Stimulated activated naive B cell treated with anti-CD40 and anti-IgM and Interleukin-4, amounts not matched to agents 10 μg/mL and 1 μg/mL and 100 μg/mL, for 72 hours (primary cell): ENCODE results near the gene ATAD1.
"Not testable (repeated sequence)": the region's sequence is repeated elsewhere in the genome, so short reads cannot be mapped to it uniquely, and the experiment has no call there.

ENCODE experiments used
- ATAC-seq, 2 donors: fragments of 150-1000 bp; cut with Tn5 transposase; replicated peaks; 2 replicates each; pipeline ENCODE4 v1.10.0; 2021; ENCODE audit warnings: moderate library complexity in 1 of 2
- DNase-seq: peaks from one replicate; pipeline ENCODE4 v3.0.0; 2021
- H3K27ac Mint-ChIP-seq: one replicate; pipeline ENCODE4 v1.8.0; 2022; ENCODE audit warnings: mild to moderate bottlenecking, mixed read lengths
- H3K27me3 Mint-ChIP-seq, 2 donors: one replicate each; pipeline ENCODE4 v1.8.0; 2022; ENCODE audit warnings: mixed read lengths in 2 of 2
- H3K36me3 Mint-ChIP-seq, 2 donors: one replicate each; pipeline ENCODE4 v1.8.0; 2022; ENCODE audit warnings: mixed read lengths in 2 of 2, mild to moderate bottlenecking in 1 of 2
- H3K4me1 Mint-ChIP-seq, 2 donors: one replicate each; pipeline ENCODE4 v1.8.0; 2022; ENCODE audit warnings: mixed read lengths in 2 of 2, mild to moderate bottlenecking in 1 of 2
- H3K4me3 Mint-ChIP-seq, 2 donors: one replicate each; pipeline ENCODE4 v1.8.0; 2022; ENCODE audit warnings: mild to moderate bottlenecking in 2 of 2, mixed read lengths in 2 of 2, moderate library complexity in 1 of 2
- H3K9me3 Mint-ChIP-seq, 2 donors: one replicate each; pipeline ENCODE4 v1.8.0; 2022; ENCODE audit warnings: mixed read lengths in 2 of 2, mild to moderate bottlenecking in 1 of 2

ATAD1 gene

DNA sequence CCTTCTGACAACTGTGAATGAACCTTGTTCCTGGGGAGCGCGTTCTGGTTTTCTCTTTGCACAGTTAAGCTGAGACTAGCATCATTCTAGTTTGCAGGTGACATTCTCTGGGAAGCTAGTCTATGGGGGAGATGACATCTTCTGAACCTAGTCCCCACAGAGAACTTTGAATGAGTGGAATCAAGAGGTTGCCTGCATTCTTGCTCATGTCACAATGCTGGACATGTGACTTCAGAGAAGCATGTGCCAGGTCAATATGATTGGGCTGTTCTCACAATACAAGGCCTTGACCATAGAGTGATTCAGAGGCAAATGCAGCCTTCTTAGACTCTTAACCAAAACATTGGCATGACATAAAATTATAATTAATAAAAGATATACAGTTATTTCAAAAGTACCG is 23.2 kb upstream of the ATAD1 start:
- H3K27me3 Mint-ChIP-seq, result no peaks in the 10 kb centered on the region
- no peak overlapping the region for H3K27ac Mint-ChIP-seq
- no peak for DNase-seq
- H3K36me3 Mint-ChIP-seq, result no peaks in the 10 kb centered on the region
- peaks cover 5 to 9% of the 10 kb centered on the region in 2 donors for H3K4me1 Mint-ChIP-seq
- no peak overlapping the region for H3K4me3 Mint-ChIP-seq
- no peak for ATAC-seq
- H3K9me3 Mint-ChIP-seq, result no peaks in the 10 kb centered on the region

DNA sequence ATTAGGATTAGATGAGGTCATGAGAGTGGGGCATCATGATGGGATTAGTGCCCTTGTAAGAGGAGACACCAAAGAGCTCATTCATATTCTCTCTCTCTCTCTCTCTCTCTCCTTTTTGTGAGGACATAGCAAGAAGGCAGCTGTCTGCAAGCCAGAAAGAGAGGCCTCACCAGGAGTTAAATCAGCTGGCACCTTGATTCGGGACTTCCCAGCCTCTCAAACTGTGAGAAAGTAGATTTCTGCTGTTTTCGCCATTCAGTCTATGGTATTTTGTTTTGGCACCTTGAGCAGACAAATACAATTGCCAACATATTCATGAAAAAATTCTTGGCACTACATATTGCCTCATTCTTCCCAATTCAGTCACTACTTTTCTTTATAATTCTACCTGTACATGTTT is 20.6 kb upstream of the ATAD1 start:
- Mint-ChIP-seq H3K36me3 (no peaks in the 10 kb centered on the region), H3K27ac (no peak overlapping the region), H3K4me1 (peaks cover 5 to 9% of the 10 kb centered on the region in 2 donors), H3K4me3 (no peak overlapping the region), H3K9me3 (no peaks in the 10 kb centered on the region), H3K27me3 (no peaks in the 10 kb centered on the region)
- ATAC-seq, result no peak
- no peak for DNase-seq

DNA sequence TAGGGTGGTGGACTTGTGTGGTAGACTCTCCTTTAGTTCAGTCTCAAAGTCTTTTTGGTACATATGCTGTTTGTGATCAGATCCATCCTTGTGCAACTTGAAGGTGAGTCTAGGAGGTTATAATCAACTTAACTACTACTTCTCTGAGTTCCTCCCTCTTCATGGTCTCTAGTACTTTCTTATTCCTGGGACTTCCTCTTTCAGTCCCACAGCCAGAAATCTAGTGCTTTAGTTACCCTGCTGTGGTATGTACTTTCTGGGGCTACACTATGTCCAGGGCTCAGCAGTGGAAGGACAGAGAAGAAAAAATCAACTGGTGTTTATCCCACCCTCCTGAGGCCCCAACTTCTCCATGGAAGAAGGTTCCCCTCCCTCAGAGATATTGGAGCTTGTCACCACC is 19.4 kb upstream of the ATAD1 start:
- no peak for DNase-seq
- Mint-ChIP-seq H3K27ac (peak overlapping the region; percentile 25), H3K27me3 (no peaks in the 10 kb centered on the region), H3K36me3 (no peaks in the 10 kb centered on the region), H3K4me1 (peaks cover 5 to 9% of the 10 kb centered on the region in 2 donors), H3K4me3 (no peak overlapping the region), H3K9me3 (no peaks in the 10 kb centered on the region)
- peak; percentile 76 to 83 for ATAC-seq

DNA sequence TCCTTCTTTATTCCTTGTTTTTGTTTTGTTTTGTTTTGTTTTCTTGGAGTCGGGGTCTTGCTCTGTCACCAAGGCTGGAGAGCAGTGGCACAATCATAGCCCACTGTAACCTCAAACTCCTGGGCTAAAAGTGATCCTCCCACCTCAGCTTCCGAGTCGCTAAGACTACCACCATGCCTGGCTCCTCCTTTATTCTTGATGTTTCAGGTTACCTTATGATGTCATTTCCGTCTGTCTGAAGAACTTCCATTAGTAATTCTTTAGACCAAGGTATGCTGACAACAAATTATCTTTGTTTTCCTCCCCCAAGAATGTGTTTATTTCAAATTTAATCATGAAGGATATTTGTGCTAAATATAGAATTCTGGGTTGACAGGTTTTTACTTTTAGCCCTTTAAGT is 18.1 kb upstream of the ATAD1 start:
- no peaks in the 10 kb centered on the region for H3K36me3 Mint-ChIP-seq
- DNase-seq (no peak), ATAC-seq (no peak)
- H3K9me3 Mint-ChIP-seq, result no peaks in the 10 kb centered on the region
- no peaks in the 10 kb centered on the region for H3K27me3 Mint-ChIP-seq
- no peak overlapping the region for H3K4me3 Mint-ChIP-seq
- peaks cover 5 to 9% of the 10 kb centered on the region in 2 donors for H3K4me1 Mint-ChIP-seq
- H3K27ac Mint-ChIP-seq, result no peak overlapping the region

DNA sequence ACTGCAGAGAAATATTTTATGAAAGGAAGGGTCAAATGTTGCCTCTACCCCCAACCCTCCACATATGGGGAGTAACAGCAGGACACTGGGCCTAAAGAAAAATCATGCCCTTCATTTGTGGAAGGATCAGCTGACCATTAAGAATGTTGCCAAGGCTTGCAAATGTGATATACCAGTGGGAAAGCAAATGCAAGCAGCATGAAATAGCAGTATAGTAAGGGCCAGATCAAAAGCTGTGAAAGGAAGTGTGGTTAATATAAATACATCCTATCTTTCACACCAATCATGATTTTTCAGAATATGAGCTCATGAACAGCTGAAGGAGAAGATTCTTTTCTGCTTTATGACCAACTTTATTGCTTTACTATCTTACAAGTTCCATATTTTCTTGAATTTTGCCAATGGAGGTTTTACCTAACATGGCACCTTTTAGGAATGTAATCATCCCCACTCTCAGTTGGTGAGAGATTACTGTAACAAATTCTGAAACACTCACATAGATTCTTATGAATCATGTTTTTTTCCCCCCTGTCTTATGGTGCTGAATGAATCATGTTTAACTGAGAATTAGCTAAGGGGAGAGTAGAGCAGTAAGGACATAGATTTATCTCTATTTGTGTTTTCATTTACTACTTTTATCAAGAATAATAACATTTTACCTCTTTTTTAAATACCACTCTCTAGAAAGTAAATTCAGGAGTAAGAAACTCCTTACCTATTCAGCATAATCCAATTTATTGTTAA is 12.1 kb upstream of the ATAD1 start:
- H3K4me3 Mint-ChIP-seq, result no peak overlapping the region
- no peaks in the 10 kb centered on the region for H3K4me1 Mint-ChIP-seq
- no peaks in the 10 kb centered on the region for H3K27me3 Mint-ChIP-seq
- DNase-seq (no peak), ATAC-seq (peak in 1 of 2 donors; percentile 42)
- H3K36me3 Mint-ChIP-seq, result no peaks in the 10 kb centered on the region
- H3K9me3 Mint-ChIP-seq, result no peaks in the 10 kb centered on the region
- no peak overlapping the region for H3K27ac Mint-ChIP-seq

DNA sequence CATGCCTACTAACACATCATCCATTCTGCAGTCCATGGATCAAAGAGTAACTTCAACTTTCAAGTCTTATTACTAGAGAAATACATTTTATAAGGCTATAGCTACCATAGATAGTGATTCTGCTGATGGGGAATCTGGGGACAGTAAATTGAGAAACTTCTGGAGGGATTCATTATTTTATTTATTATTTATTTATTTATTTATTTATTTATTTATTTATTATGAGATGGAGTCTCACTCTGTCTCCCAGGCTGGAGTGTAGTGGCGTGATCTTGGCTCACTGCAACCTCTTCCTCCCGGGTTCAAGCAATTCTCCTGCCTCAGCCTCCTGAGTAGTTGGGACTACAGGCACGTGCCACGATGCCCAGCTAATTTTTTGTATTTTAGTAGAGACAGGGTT is 11.0 kb upstream of the ATAD1 start:
- not testable (repeated sequence) for H3K36me3 Mint-ChIP-seq, DNase-seq, ATAC-seq, H3K9me3 Mint-ChIP-seq, H3K27ac Mint-ChIP-seq, H3K4me1 Mint-ChIP-seq, H3K27me3 Mint-ChIP-seq, H3K4me3 Mint-ChIP-seq

DNA sequence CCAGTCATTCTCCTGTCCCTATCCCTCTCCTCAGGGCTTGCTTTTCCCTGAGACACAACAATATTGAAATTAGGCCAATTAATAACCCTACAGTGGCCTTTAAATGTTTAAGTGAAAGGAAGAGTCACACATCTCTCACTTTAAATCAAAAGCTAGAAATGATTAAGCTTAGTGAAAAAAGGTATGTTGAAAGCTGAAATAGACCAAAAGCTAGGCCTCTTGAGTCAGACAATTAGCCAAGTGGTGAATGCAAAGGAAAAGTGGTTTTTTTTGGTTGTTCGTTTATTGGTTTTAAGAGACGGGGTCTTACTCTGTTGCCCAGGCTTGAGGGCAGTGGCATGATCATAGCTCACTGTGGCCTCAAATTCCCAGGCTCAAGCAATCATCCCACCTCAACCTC is 9.7 kb upstream of the ATAD1 start:
- no peak for ATAC-seq
- DNase-seq, result no peak
- Mint-ChIP-seq H3K36me3 (no peaks in the 10 kb centered on the region), H3K27ac (no peak overlapping the region), H3K9me3 (no peaks in the 10 kb centered on the region), H3K4me3 (no peak overlapping the region), H3K4me1 (no peaks in the 10 kb centered on the region), H3K27me3 (no peaks in the 10 kb centered on the region)

DNA sequence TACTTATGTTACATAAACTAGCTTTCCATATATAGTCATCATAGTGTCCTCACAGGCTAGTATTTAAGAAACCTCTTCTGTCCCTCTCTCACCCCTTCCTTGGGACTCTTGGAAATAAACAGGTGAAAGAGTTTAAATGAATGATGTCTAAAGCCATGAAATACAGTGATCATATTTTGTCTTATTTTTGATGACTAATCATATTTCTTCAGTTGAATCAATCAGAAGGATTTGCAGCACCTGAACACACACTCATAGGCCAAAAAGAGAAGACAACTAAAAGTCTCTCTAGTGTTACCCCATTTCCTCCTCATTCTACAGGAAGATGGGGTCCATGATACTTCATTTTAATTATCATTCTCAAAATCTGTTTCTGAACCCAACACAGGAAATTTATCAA is 8.6 kb upstream of the ATAD1 start:
- Mint-ChIP-seq H3K4me1 (no peaks in the 10 kb centered on the region), H3K9me3 (no peaks in the 10 kb centered on the region), H3K27me3 (no peaks in the 10 kb centered on the region), H3K36me3 (no peaks in the 10 kb centered on the region), H3K27ac (no peak overlapping the region), H3K4me3 (no peak overlapping the region)
- DNase-seq, result no peak
- ATAC-seq, result no peak

DNA sequence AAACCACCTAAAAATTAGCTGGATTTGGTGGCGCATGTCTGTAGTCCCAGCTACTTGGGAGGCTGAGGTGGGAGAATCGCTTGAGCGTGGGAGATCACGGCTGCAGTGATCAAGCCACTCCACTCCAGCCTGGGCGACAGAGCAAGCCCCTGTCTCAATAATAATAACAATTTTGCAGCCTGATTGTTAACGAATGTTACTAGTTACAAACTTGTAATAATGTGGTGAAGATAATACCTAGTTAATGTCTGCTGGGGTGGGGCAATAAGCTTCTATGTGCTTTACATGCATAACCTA is 1.2 kb upstream of the ATAD1 start:
- peaks cover 2 to 3% of the 10 kb centered on the region in 2 donors for H3K36me3 Mint-ChIP-seq
- peaks cover 17 to 24% of the 10 kb centered on the region in 2 donors for H3K4me1 Mint-ChIP-seq
- ATAC-seq (no peak), DNase-seq (no peak)
- peak overlapping the region in 1 of 2 donors; percentile 93 for H3K4me3 Mint-ChIP-seq
- H3K27me3 Mint-ChIP-seq, result no peaks in the 10 kb centered on the region
- no peak overlapping the region for H3K27ac Mint-ChIP-seq
- no peaks in the 10 kb centered on the region for H3K9me3 Mint-ChIP-seq

DNA sequence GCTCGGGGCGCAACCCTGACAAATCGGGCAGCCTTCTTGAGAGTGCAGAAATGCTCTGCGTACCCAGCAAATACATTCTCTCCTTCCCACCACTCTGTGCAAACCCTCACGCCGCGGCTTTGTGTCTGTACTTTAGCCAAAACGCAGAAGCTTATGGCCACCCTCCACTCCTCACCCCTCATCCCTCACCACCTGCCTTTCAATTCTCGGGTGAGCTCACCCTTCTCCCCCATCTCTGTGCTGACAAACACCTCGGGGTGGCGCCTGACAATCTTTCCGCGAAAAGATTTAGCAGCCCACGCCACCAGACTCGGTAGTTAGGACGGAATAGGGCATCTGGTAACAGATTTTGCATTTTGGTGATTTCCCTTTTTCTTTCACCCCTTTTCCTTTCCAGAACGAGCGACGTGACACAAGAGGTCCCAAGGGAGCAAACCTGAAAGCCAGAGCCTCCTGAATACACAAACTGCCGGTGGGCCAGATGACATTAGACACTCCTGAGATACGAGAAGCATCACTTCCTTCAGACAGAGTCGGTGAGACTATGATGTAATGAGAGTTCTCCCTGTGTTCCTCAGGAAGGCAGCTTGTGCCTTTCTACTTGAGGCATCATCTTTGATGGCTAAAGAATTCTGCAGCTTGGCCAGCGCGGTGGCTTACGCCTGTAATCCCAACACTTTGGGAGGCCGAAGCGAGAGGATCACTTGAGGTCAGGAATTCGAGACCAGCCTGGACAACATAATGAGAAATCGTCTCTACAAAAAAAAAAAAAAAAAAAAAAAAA is 671 bp upstream of the ATAD1 start:
- H3K4me1 Mint-ChIP-seq, result peaks cover 17 to 24% of the 10 kb centered on the region in 2 donors
- H3K27ac Mint-ChIP-seq, result peak overlapping the region; percentile 99
- no peaks in the 10 kb centered on the region for H3K9me3 Mint-ChIP-seq
- DNase-seq, result peak; percentile 74
- H3K27me3 Mint-ChIP-seq, result no peaks in the 10 kb centered on the region
- peak; percentile 71 to 74 for ATAC-seq
- peaks cover 2 to 3% of the 10 kb centered on the region in 2 donors for H3K36me3 Mint-ChIP-seq
- H3K4me3 Mint-ChIP-seq, result peak overlapping the region; percentile 93 to 97

DNA sequence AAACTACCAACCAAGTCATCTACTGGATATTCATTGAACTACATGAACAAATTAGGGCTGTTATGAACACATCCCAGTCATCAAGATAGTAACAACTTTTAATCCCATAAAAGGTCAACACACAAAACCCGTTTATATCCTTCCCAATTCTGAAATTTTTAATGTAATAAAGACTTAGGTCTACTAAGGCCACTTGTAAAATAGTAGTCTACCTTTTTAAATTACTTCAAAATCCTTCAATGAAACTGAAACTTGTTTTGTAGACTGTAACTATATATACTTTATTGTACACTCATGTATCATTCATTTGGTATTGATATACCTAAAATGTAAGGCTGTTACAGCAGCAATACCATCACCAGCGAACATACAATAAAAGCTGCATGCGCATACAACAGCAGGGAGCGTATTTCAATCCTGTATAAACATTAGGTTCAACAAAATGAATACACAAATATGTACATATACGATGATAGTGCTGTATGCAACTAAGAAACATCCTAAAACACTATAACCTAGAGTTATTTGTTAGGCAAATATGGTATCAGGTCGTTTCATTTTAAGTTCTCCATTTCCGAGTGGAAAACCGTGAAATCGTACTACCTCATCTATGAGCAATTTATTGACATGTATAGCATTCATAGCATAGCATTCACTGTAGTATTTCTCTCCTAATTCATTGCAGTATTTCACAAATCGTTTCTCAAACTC is 973 bp downstream of the ATAD1 start:
- peak overlapping the region; percentile 93 to 97 for H3K4me3 Mint-ChIP-seq
- ATAC-seq, result no peak
- H3K36me3 Mint-ChIP-seq, result peaks cover 5 to 10% of the 10 kb centered on the region in 2 donors
- H3K9me3 Mint-ChIP-seq, result no peaks in the 10 kb centered on the region
- peaks cover 17 to 24% of the 10 kb centered on the region in 2 donors for H3K4me1 Mint-ChIP-seq
- no peak for DNase-seq
- H3K27me3 Mint-ChIP-seq, result no peaks in the 10 kb centered on the region
- H3K27ac Mint-ChIP-seq, result peak overlapping the region; percentile 99

DNA sequence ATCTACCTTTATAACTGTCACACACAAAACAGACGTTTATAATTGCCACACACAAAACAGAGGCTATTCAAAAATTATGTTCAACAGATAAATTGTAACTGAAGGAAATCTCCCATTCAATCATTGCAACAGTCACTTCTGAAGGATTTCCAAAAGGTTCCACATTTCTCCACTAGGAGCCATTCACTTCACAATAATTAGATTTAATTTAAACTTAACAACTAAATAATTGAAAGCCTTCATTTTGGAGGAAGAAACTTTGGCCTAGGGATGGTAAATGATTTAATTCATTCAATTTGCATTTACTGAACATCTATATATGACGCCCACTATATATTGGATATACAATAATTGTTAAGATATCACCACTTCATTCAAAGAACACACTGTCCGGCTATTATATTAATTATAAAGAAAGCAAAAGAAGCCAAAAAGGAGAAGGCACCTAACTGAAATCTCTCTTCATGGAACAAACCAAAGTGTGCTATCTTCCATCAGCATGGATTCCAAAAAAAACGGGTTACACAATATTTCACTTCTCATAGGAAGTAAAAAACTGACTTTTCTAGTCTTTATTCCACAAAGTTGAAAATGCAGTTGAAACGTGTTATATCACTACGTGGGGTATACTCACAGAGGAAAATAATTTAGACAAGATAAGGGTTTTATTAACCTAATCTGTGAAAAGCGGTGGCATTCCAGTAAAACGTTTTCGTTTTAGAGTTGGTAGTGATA is 1.7 kb downstream of the ATAD1 start:
- ATAC-seq, result no peak
- no peaks in the 10 kb centered on the region for H3K27me3 Mint-ChIP-seq
- no peak for DNase-seq
- H3K36me3 Mint-ChIP-seq, result peaks cover 12 to 17% of the 10 kb centered on the region in 2 donors
- H3K9me3 Mint-ChIP-seq, result no peaks in the 10 kb centered on the region
- no peak overlapping the region for H3K27ac Mint-ChIP-seq
- peak overlapping the region; percentile 93 to 97 for H3K4me3 Mint-ChIP-seq
- H3K4me1 Mint-ChIP-seq, result peaks cover 19 to 24% of the 10 kb centered on the region in 2 donors

DNA sequence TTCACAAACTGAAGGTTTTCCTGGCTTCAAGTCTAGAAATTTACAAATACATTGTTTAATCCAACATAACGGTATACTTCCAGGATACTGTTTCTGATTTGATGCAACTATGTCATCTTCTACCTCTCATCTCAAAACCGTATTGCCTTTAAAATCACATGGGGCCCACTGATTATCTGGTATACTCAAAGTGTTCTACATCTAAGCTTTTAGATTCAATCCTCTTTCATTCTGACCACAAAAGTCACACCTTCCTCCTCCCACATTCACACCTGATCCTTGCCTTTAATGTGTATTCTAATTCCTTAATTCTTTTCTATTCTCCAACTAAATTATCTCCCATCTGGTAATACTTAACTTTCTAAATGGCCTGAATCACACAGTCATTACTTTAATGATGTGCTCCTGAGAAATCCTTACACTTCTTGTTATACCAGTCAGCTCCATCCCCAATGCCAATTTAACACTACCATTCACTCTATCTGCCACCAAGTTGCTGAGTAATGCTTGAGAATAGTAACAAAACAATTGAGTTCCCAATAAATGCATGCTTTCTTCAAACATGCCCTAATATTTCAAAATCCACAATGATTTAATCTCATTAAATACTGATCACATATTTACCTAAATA is 13.0 kb downstream of the ATAD1 start:
- H3K4me1 Mint-ChIP-seq, result peaks cover 12% of the 10 kb centered on the region in 2 donors
- DNase-seq (no peak), ATAC-seq (no peak)
- H3K9me3 Mint-ChIP-seq, result peaks cover 18 to 28% of the 10 kb centered on the region in 2 donors
- H3K27ac Mint-ChIP-seq, result no peak overlapping the region
- peaks cover 62 to 74% of the 10 kb centered on the region in 2 donors for H3K36me3 Mint-ChIP-seq
- no peaks in the 10 kb centered on the region for H3K27me3 Mint-ChIP-seq
- no peak overlapping the region for H3K4me3 Mint-ChIP-seq

DNA sequence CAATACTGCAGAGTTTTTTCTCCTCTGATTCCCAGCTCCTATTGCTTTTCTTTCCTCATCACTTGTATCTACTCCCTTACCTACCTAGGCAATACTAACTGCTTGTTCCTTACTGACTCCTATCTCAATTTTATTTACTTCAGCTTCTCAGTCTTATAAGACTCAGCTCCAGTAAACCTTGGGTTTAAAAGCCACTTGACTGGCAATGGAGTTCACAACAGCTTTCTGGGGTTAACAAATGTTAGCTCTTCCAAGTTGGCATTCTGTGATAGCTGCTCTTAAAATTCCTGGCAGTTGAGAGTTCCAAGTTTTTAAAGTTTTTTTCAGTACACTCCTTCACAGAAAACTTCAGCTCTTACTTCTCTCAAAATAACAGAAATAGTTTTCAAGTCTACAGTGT is 14.2 kb downstream of the ATAD1 start:
- Mint-ChIP-seq H3K36me3 (peaks cover 64 to 74% of the 10 kb centered on the region in 2 donors), H3K4me1 (peaks cover 12 to 14% of the 10 kb centered on the region in 2 donors), H3K27ac (no peak overlapping the region), H3K4me3 (no peak overlapping the region), H3K27me3 (no peaks in the 10 kb centered on the region), H3K9me3 (peaks cover 18 to 28% of the 10 kb centered on the region in 2 donors)
- DNase-seq, result no peak
- no peak for ATAC-seq
